OCI-LY7 (cell line): ENCODE measurements around the gene IZUMO1. TPM values are rescaled to one million over a fixed set of nuclear protein-coding genes. Genes with fewer than 3 reads are reported as not detected.

ENCODE experiments used
- BruUV-seq: library from RNA; stranded (reverse); fragments of 400-500 nt; replicated peaks from 2 replicates; lab custom pipeline; 2021; lab: Mats Ljungman, UMichigan
- CTCF ChIA-PET: fragments of 300-600 bp; sonication (Branson Sonifier 250); formaldehyde crosslinking; loops from one replicate; lab custom pipeline; 2022; ENCODE audit warnings: antibody characterized with exemption; ENCODE audit not compliant: unreplicated experiment; lab: Charles Lee
- POLR2A ChIA-PET: fragments of 300-600 bp; sonication (Branson Sonifier 250); formaldehyde crosslinking; loops from one replicate; lab custom pipeline; 2022; ENCODE audit warnings: antibody characterized with exemption; lab: Charles Lee
- DNase-seq: peaks from one replicate; pipeline ENCODE4 v3.0.0-alpha.2; 2015; ENCODE audit warnings: low spot score
- H2AFZ ChIP-seq: fragments of 200-600 bp; sonication (generic), shearing (Covaris generic); 2 replicates; pipeline ENCODE4 v1.6.1; 2014; ENCODE audit warnings: mild to moderate bottlenecking, antibody characterized with exemption, low read length, moderate library complexity
- H3K27ac ChIP-seq: fragments of 200-600 bp; sonication (generic); 2 replicates; pipeline ENCODE4 v1.5.1; 2014; ENCODE audit warnings: mixed run types, low read depth, mild to moderate bottlenecking, moderate library complexity, low read length, inconsistent platforms; ENCODE audit not compliant: poor library complexity, severe bottlenecking
- H3K36me3 ChIP-seq: fragments of 200-600 bp; sonication (generic); 2 replicates; pipeline ENCODE4 v1.6.1; 2014; ENCODE audit warnings: mild to moderate bottlenecking, antibody characterized with exemption, low read length, moderate library complexity, mixed read lengths; ENCODE audit not compliant: insufficient read depth
- H3K4me1 ChIP-seq: fragments of 200-600 bp; sonication (generic); 2 replicates; pipeline ENCODE4 v1.5.1; 2014; ENCODE audit warnings: mild to moderate bottlenecking, low read length; ENCODE audit not compliant: insufficient read depth, poor library complexity, severe bottlenecking
- H3K4me2 ChIP-seq: fragments of 200-600 bp; sonication (generic); 2 replicates; pipeline ENCODE4 v1.6.1; 2014; ENCODE audit warnings: mild to moderate bottlenecking, low read length
- H3K4me3 ChIP-seq: fragments of 200-600 bp; sonication (generic); 2 replicates; pipeline ENCODE4 v1.5.1; 2014; ENCODE audit warnings: mild to moderate bottlenecking, low read depth, low read length; ENCODE audit not compliant: poor library complexity, severe bottlenecking
- H3K79me2 ChIP-seq: fragments of 200-600 bp; sonication (generic); 2 replicates; pipeline ENCODE4 v1.6.1; 2016; ENCODE audit warnings: low read depth, mild to moderate bottlenecking, low read length, moderate library complexity, mixed read lengths; ENCODE audit not compliant: insufficient read depth
- H3K9me2 ChIP-seq: fragments of 200-600 bp; sonication (generic); 2 replicates; pipeline ENCODE4 v1.6.1; 2016; ENCODE audit warnings: mild to moderate bottlenecking, low read length, mixed read lengths; ENCODE audit not compliant: insufficient read depth
- H3K9me3 ChIP-seq: fragments of 200-600 bp; sonication (generic); 2 replicates; pipeline ENCODE4 v1.6.1; 2014; ENCODE audit warnings: mild to moderate bottlenecking, mixed run types, low read length, mixed read lengths
- H4K20me1 ChIP-seq: fragments of 200-600 bp; sonication (generic); 2 replicates; pipeline ENCODE4 v1.6.1; 2014; ENCODE audit warnings: mild to moderate bottlenecking, antibody characterized with exemption, low read length, moderate library complexity, mixed read lengths; ENCODE audit not compliant: insufficient read depth
- CTCF ChIP-seq: fragments of 200-600 bp; sonication (generic); conservative IDR thresholded peaks from 2 replicates; pipeline ENCODE4 v1.5.1; 2014; ENCODE audit warnings: mild to moderate bottlenecking, antibody characterized with exemption, low read length, moderate library complexity, mixed read lengths
- EZH2phosphoT487 ChIP-seq: fragments of 200-600 bp; sonication (generic); IDR thresholded peaks from 2 replicates; pipeline ENCODE4 v1.6.1; 2018; ENCODE audit warnings: low read depth, borderline replicate concordance, mild to moderate bottlenecking, mixed run types, antibody characterized with exemption, low read length, moderate library complexity, mixed read lengths
- intact Hi-C: fragments of 100-400 bp; cut with micrococcal nuclease; formaldehyde crosslinking; loops from one replicate; pipeline ENCODE4 v1.10.0; 2022; ENCODE audit not compliant: unreplicated experiment
- total RNA-seq, 2 experiments: library from RNA; depleted of rRNA in 1 of 2; stranded (reverse); fragments of >200 nt in 1 of 2; shearing (Covaris generic) in 1 of 2; gene quantifications; 2 replicates each; pipeline ENCODE4 v1.2.3, GENCODE V29; 2014 to 2022

The IZUMO1 gene
- total RNA-seq, 2 experiments from 2014 or later: not detected

GRCh38 chr19:48698046-48698445, 48.7 kb downstream of the IZUMO1 start:
- no peaks in the 10 kb centered on the region for H3K9me3 ChIP-seq
- H3K4me1 ChIP-seq: no peaks in the 10 kb centered on the region
- H4K20me1 ChIP-seq: no peaks in the 10 kb centered on the region
- POLR2A ChIA-PET: no interaction called here
- BruUV-seq: no TSS peak
- no peaks in the 10 kb centered on the region for H3K79me2 ChIP-seq
- H3K9me2 ChIP-seq: no peaks in the 10 kb centered on the region
- H3K4me3 ChIP-seq: no peak overlapping the region
- DNase-seq: no peak
- intact Hi-C loops: no loop called here
- H3K27ac ChIP-seq: no peak overlapping the region
- no peak overlapping the region for H2AFZ ChIP-seq
- H3K36me3 ChIP-seq: no peaks in the 10 kb centered on the region
- TF ChIP-seq EZH2phosphoT487: no peak
- no peak for TF ChIP-seq CTCF
- H3K4me2 ChIP-seq: no peak overlapping the region
- CTCF ChIA-PET: no interaction called here

GRCh38 chr19:48696353-48697010, 50.2 kb downstream of the IZUMO1 start:
- H3K4me1 ChIP-seq: no peaks in the 10 kb centered on the region
- no peak for DNase-seq
- no peak overlapping the region for H3K4me2 ChIP-seq
- no peak overlapping the region for H2AFZ ChIP-seq
- no peak for TF ChIP-seq CTCF
- no peak for TF ChIP-seq EZH2phosphoT487
- POLR2A ChIA-PET: interaction anchor here (0.6 kb wide), 2 partner anchors 10 to 140 kb away, joined by 6 read pairs; no protein-coding TSS in a partner anchor
- no peak overlapping the region for H3K4me3 ChIP-seq
- no peaks in the 10 kb centered on the region for H3K9me2 ChIP-seq
- no TSS peak for BruUV-seq
- intact Hi-C loops: no loop called here
- H4K20me1 ChIP-seq: no peaks in the 10 kb centered on the region
- H3K27ac ChIP-seq: no peak overlapping the region
- no peaks in the 10 kb centered on the region for H3K79me2 ChIP-seq
- CTCF ChIA-PET: no interaction called here
- H3K9me3 ChIP-seq: no peaks in the 10 kb centered on the region
- no peaks in the 10 kb centered on the region for H3K36me3 ChIP-seq

GRCh38 chr19:48695743-48696352, 50.9 kb downstream of the IZUMO1 start, which contains the start of gene FUT2:
Gene FUT2, plus strand, starts transcription at chr19:48695971. Its CDS starts 6,986 bp downstream, at chr19:48702957.
- H2AFZ ChIP-seq: no peak within 1 kb of the TSS
- POLR2A ChIA-PET: interaction anchor here (0.6 kb wide), 3 partner anchors 10 to 504 kb away, joined by 3 to 6 read pairs (median 6); no protein-coding TSS in a partner anchor

More at GRCh38 chr19:48695743-48696352, 50.9 kb downstream of the IZUMO1 start, which contains the start of gene FUT2:
- intact Hi-C loops: no loop called here
- TF ChIP-seq CTCF (no peak), EZH2phosphoT487 (no peak)
- no peaks in the 10 kb centered on the region for H4K20me1 ChIP-seq
- H3K36me3 ChIP-seq: no peaks in the 10 kb centered on the region
- DNase-seq: no peak
- no peak within 1 kb of the TSS for H3K4me3 ChIP-seq
- H3K27ac ChIP-seq: no peak within 1 kb of the TSS
- CTCF ChIA-PET: no interaction called here
- no peaks in the 10 kb centered on the region for H3K9me3 ChIP-seq
- H3K9me2 ChIP-seq: no peaks in the 10 kb centered on the region
- H3K4me1 ChIP-seq: no peaks in the 10 kb centered on the region
- no peak within 1 kb of the TSS for H3K4me2 ChIP-seq
- no peaks in the 10 kb centered on the region for H3K79me2 ChIP-seq
- no TSS peak for BruUV-seq
